Neural progenitor cell (in vitro differentiated cells): Measurements from ENCODE around the gene DMKN. TPM values are rescaled to one million over a fixed set of nuclear protein-coding genes. Genes with fewer than 3 reads are reported as not detected.

ENCODE experiments used
- DNase-seq: peaks from one replicate; pipeline ENCODE4 v3.0.0-alpha.2; 2016; ENCODE audit warnings: low spot score
- H2AFZ ChIP-seq: fragments of 200-600 bp; sonication (generic); replicated peaks from 2 replicates; pipeline ENCODE4 v1.6.1; 2016; ENCODE audit warnings: antibody characterized with exemption
- H3F3A ChIP-seq: fragments of 200-600 bp; sonication (generic); 2 replicates; pipeline ENCODE4 v1.6.1; 2016; ENCODE audit warnings: antibody characterized with exemption, low read depth
- H3K27ac ChIP-seq: fragments of 200-600 bp; sonication (generic); 2 replicates; pipeline ENCODE4 v1.5.1; 2016; ENCODE audit warnings: mild to moderate bottlenecking
- H3K27me3 ChIP-seq: fragments of 200-600 bp; sonication (generic); 2 replicates; pipeline ENCODE4 v1.6.1; 2016; ENCODE audit warnings: mild to moderate bottlenecking, moderate library complexity
- H3K36me3 ChIP-seq: fragments of 200-600 bp; sonication (generic); 2 replicates; pipeline ENCODE4 v1.5.1; 2016
- H3K4me1 ChIP-seq: fragments of 200-600 bp; sonication (generic); 2 replicates; pipeline ENCODE4 v1.6.1; 2016; ENCODE audit warnings: mixed run types
- H3K4me2 ChIP-seq: fragments of 200-600 bp; sonication (generic); 2 replicates; pipeline ENCODE4 v1.6.1; 2016
- H3K4me3 ChIP-seq: fragments of 200-600 bp; sonication (generic); 2 replicates; pipeline ENCODE4 v1.5.1; 2016
- H3K79me2 ChIP-seq: fragments of 200-600 bp; sonication (generic); 2 replicates; pipeline ENCODE4 v1.6.1; 2016; ENCODE audit warnings: low read depth
- H3K9ac ChIP-seq: fragments of 200-600 bp; sonication (generic); 2 replicates; pipeline ENCODE4 v1.6.1; 2016
- H3K9me3 ChIP-seq: fragments of 200-600 bp; sonication (generic); 2 replicates; pipeline ENCODE4 v1.5.1; 2016; ENCODE audit warnings: low read depth
- H4K20me1 ChIP-seq: fragments of 200-600 bp; sonication (generic); 2 replicates; pipeline ENCODE4 v1.6.1; 2016; ENCODE audit warnings: low read depth
- H3K27ac Mint-ChIP-seq: 3 replicates; pipeline ENCODE4 v1.8.0; 2021; ENCODE audit warnings: mixed read lengths
- H3K27me3 Mint-ChIP-seq: 2 replicates; pipeline ENCODE4 v1.8.0; 2022; ENCODE audit warnings: low read depth, mild to moderate bottlenecking, inconsistent platforms, moderate library complexity, mixed read lengths; ENCODE audit not compliant: insufficient read depth
- H3K36me3 Mint-ChIP-seq: 3 replicates; pipeline ENCODE4 v1.8.0; 2021; ENCODE audit warnings: mixed read lengths
- H3K4me1 Mint-ChIP-seq: 3 replicates; pipeline ENCODE4 v1.8.0; 2021; ENCODE audit warnings: mixed read lengths
- H3K4me3 Mint-ChIP-seq: 3 replicates; pipeline ENCODE4 v1.8.0; 2021; ENCODE audit warnings: mild to moderate bottlenecking, moderate library complexity, mixed read lengths
- H3K9me3 Mint-ChIP-seq: 3 replicates; pipeline ENCODE4 v1.8.0; 2020; ENCODE audit warnings: mixed read lengths
- EZH2 ChIP-seq: fragments of 200-600 bp; sonication (generic); IDR thresholded peaks from 2 replicates; pipeline ENCODE4 v1.6.1; 2017; ENCODE audit warnings: antibody characterized with exemption, mild to moderate bottlenecking, moderate library complexity
- EZH2phosphoT487 ChIP-seq: fragments of 200-600 bp; sonication (generic); IDR thresholded peaks from 2 replicates; pipeline ENCODE4 v1.6.1; 2017; ENCODE audit warnings: antibody characterized with exemption
- total RNA-seq: library from RNA; depleted of rRNA; stranded (reverse); fragments of >200 nt; gene quantifications from 2 replicates; pipeline ENCODE4 v1.2.3, GENCODE V29; 2015; ENCODE audit warnings: low replicate concordance
- TF ChIP-seq, protein P1 (sequence below): fragments of 200-600 bp; sonication (generic); IDR thresholded peaks from 2 replicates; pipeline ENCODE4 v1.5.1; 2017; ENCODE audit warnings: antibody characterized with exemption, mild to moderate bottlenecking

DMKN gene
- total RNA-seq, 1 donor from 2014 or later: 175 TPM

GRCh38 chr19:35557539-35558399 is 44.3 kb upstream of the DMKN start:
- Mint-ChIP-seq H3K27ac (peak overlapping the region; percentile 12), H3K9me3 (no peaks in the 10 kb centered on the region), H3K4me3 (peak overlapping the region; percentile 91), H3K27me3 (peaks cover 38% of the 10 kb centered on the region), H3K36me3 (no peaks in the 10 kb centered on the region), H3K4me1 (peaks cover 11% of the 10 kb centered on the region)
- peak; percentile 95 for DNase-seq
- TF ChIP-seq EZH2phosphoT487: no peak
- TF ChIP-seq, protein P1, sequence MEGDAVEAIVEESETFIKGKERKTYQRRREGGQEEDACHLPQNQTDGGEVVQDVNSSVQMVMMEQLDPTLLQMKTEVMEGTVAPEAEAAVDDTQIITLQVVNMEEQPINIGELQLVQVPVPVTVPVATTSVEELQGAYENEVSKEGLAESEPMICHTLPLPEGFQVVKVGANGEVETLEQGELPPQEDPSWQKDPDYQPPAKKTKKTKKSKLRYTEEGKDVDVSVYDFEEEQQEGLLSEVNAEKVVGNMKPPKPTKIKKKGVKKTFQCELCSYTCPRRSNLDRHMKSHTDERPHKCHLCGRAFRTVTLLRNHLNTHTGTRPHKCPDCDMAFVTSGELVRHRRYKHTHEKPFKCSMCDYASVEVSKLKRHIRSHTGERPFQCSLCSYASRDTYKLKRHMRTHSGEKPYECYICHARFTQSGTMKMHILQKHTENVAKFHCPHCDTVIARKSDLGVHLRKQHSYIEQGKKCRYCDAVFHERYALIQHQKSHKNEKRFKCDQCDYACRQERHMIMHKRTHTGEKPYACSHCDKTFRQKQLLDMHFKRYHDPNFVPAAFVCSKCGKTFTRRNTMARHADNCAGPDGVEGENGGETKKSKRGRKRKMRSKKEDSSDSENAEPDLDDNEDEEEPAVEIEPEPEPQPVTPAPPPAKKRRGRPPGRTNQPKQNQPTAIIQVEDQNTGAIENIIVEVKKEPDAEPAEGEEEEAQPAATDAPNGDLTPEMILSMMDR: peak; percentile 39
- Histone ChIP-seq H4K20me1 (no peaks in the 10 kb centered on the region), H3K9me3 (no peaks in the 10 kb centered on the region), H3K36me3 (no peaks in the 10 kb centered on the region), H3K4me1 (no peaks in the 10 kb centered on the region), H3K27ac (no peak overlapping the region), H2AFZ (peak overlapping the region; percentile 89), H3K27me3 (peaks cover 70% of the 10 kb centered on the region), H3K4me2 (peak overlapping the region; percentile 73), H3K9ac (no peak overlapping the region), H3K79me2 (no peaks in the 10 kb centered on the region), H3F3A (peaks cover 11% of the 10 kb centered on the region), H3K4me3 (peak overlapping the region; percentile 54)

DNA sequence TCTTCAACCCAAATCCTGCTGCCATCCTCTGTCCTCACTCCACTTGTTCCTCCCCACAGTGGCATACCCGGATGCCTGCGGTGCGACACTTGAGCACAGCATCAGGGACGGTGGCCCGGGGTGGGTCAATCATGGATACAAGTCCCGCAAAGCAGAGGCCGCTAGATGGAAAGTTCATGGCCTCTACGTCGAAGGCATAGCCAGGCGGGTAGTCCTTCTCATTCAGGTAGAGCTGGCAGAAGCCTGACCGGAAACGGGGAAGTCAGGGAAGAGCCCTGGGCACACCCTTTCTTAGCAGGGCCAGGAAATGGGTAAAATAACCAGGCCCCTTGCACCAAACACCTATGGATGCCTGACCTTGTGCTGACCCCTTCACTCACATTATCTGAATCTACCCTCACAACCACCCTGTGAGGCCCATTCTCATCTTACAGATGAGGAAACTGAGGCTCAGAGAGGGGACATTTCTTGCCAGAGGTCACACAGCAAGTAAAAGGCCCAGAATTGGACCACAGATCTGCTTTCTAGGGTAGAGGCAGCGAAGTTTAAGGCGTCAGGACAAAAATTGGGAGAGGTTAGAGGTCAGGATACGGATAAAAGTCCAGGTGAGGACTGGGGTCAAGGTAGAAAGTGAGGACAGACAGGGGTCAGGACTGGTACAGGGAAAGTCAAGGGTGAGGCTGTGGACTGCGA is 43.5 kb upstream of the DMKN start:
- no peaks in the 10 kb centered on the region for H3K9me3 Mint-ChIP-seq
- Histone ChIP-seq H3K27me3 (peaks cover 62% of the 10 kb centered on the region), H4K20me1 (no peaks in the 10 kb centered on the region), H3K9me3 (no peaks in the 10 kb centered on the region), H3K36me3 (no peaks in the 10 kb centered on the region), H2AFZ (peak overlapping the region; percentile 65), H3K4me3 (peak overlapping the region; percentile 54), H3F3A (peaks cover 11% of the 10 kb centered on the region), H3K4me2 (peak overlapping the region; percentile 73), H3K79me2 (no peaks in the 10 kb centered on the region), H3K9ac (no peak overlapping the region), H3K4me1 (no peaks in the 10 kb centered on the region), H3K27ac (no peak overlapping the region)
- peak overlapping the region; percentile 91 for H3K4me3 Mint-ChIP-seq
- no peak for DNase-seq
- TF ChIP-seq EZH2phosphoT487 (no peak), EZH2 (no peak)
- H3K36me3 Mint-ChIP-seq: no peaks in the 10 kb centered on the region
- H3K27me3 Mint-ChIP-seq: peaks cover 38% of the 10 kb centered on the region
- H3K27ac Mint-ChIP-seq: peak overlapping the region; percentile 12
- H3K4me1 Mint-ChIP-seq: peaks cover 11% of the 10 kb centered on the region

DNA sequence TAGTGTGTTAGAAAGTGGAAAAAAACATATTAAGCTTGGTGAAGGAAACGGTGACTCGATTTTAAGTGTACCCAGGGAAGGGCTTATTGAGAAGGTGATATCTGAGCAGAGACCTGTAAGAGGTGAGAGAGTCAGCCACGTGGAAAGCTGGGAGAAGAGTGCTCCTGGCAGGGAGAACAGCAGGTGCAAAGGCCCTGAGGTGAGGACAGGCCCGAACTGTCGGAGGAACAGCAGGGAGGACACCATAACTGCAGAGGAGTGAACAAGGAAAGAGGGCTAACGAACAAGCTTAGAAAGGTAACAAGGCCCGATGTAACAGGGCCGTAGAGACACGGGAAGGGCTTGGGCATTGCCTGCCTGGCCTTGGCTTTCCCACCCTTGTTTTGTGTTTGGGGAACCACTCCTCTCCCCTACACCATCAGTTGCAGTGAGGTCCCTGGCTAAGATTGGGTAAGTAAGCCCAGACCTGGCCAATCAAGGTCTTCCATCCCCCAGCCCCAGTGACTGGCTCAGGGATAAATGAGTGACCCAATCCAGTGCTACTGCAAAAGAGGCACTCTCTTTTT is 42.7 kb upstream of the DMKN start:
- H3K4me1 Mint-ChIP-seq: peaks cover 11% of the 10 kb centered on the region
- Histone ChIP-seq H3K4me3 (no peak overlapping the region), H3K4me1 (no peaks in the 10 kb centered on the region), H3K27ac (no peak overlapping the region), H4K20me1 (no peaks in the 10 kb centered on the region), H2AFZ (no peak overlapping the region), H3K36me3 (no peaks in the 10 kb centered on the region), H3K9me3 (no peaks in the 10 kb centered on the region), H3K27me3 (peaks cover 56% of the 10 kb centered on the region), H3F3A (peaks cover 11% of the 10 kb centered on the region), H3K4me2 (no peak overlapping the region), H3K9ac (no peak overlapping the region), H3K79me2 (no peaks in the 10 kb centered on the region)
- DNase-seq: no peak
- H3K27ac Mint-ChIP-seq: peak overlapping the region; percentile 3
- TF ChIP-seq EZH2phosphoT487 (no peak), EZH2 (no peak)
- TF ChIP-seq, protein P1: no peak
- peaks cover 35% of the 10 kb centered on the region for H3K27me3 Mint-ChIP-seq
- no peaks in the 10 kb centered on the region for H3K36me3 Mint-ChIP-seq
- peak overlapping the region; percentile 60 for H3K4me3 Mint-ChIP-seq
- H3K9me3 Mint-ChIP-seq: no peaks in the 10 kb centered on the region
